Endothelial cell of umbilical vein (primary cell): ENCODE data around the gene PAXX. TPM values are rescaled to one million over a fixed set of nuclear protein-coding genes. Genes with fewer than 3 reads are reported as not detected.

ENCODE experiments used
- BruUV-seq: library from RNA; stranded (reverse); fragments of 400-500 nt; replicated peaks from 2 replicates; lab custom pipeline; 2021; lab: Mats Ljungman, UMichigan
- CTCF ChIA-PET: fragments of 300-600, 350-600 bp; sonication (Branson Sonifier 250); formaldehyde crosslinking; loops from one replicate; lab custom pipeline; 2021; ENCODE audit warnings: antibody characterized with exemption, inconsistent platforms; lab: Charles Lee
- POLR2A ChIA-PET: fragments of 300-600, 350-600 bp; sonication (Branson Sonifier 250); formaldehyde crosslinking; loops from one replicate; lab custom pipeline; 2021; ENCODE audit warnings: antibody characterized with exemption, inconsistent platforms; lab: Charles Lee
- DNase-seq: peaks from one replicate; pipeline ENCODE4 v3.0.0-alpha.2; 2011; ENCODE audit warnings: low read depth, low spot score
- FAIRE-seq: peaks from 2 replicates; lab custom pipeline; 2011; peaks lifted over from hg19 to GRCh38; lab: Jason Lieb, UNC
- H2AFZ ChIP-seq: 2 replicates; pipeline ENCODE4 v1.6.0; 2012; ENCODE audit warnings: low read depth, low read length, control low read depth, inconsistent platforms
- H3K27ac ChIP-seq: 2 replicates; pipeline ENCODE4 v1.5.1; 2011; ENCODE audit warnings: low read depth, mild to moderate bottlenecking, control low read depth, low read length, moderate library complexity; ENCODE audit not compliant: insufficient read depth
- H3K27me3 ChIP-seq, 2 experiments: 2 replicates each; pipeline versions ENCODE4 v1.6.0 to v1.6.1; 2011; ENCODE audit warnings: low read length in 2 of 2, mixed read lengths in 1 of 2; ENCODE audit not compliant: control insufficient read depth in 2 of 2, insufficient read depth in 2 of 2
- H3K36me3 ChIP-seq, 2 experiments: 2 replicates in 1 of 2; 3 replicates in 1 of 2; pipeline ENCODE4 v1.5.1; 2011; ENCODE audit warnings: low read length in 2 of 2, mild to moderate bottlenecking in 1 of 2, moderate library complexity in 1 of 2; ENCODE audit not compliant: control insufficient read depth in 2 of 2, insufficient read depth in 2 of 2; ENCODE audit errors: extremely low read depth in 1 of 2
- H3K4me1 ChIP-seq: 3 replicates; pipeline ENCODE4 v1.5.1; 2011; ENCODE audit warnings: mild to moderate bottlenecking, low read length; ENCODE audit not compliant: control insufficient read depth, insufficient read depth; ENCODE audit errors: extremely low read depth
- H3K4me2 ChIP-seq: 2 replicates; pipeline ENCODE4 v1.6.1; 2011; ENCODE audit warnings: low read length, control low read depth, mixed read lengths; ENCODE audit not compliant: insufficient read depth
- H3K4me3 ChIP-seq, 3 experiments: fragments of 200-600 bp in 1 of 3; sonication (generic), shearing (Covaris generic) in 1 of 3; replicated peaks in 1 of 3; 2 replicates each; pipeline ENCODE4 v1.5.1; 2011 to 2016; ENCODE audit warnings: control low read depth in 3 of 3, low read length in 3 of 3, mild to moderate bottlenecking in 2 of 3, inconsistent platforms in 1 of 3, low read depth in 1 of 3, moderate library complexity in 1 of 3; ENCODE audit not compliant: insufficient read depth in 1 of 3
- H3K79me2 ChIP-seq: 2 replicates; pipeline ENCODE4 v1.6.0; 2012; ENCODE audit warnings: low read length, inconsistent platforms; ENCODE audit not compliant: control insufficient read depth, insufficient read depth
- H3K9ac ChIP-seq: replicated peaks from 2 replicates; pipeline ENCODE3; 2011; ENCODE audit warnings: low read length, control low read depth; ENCODE audit not compliant: insufficient read depth; ENCODE audit errors: extremely low read depth
- H3K9me1 ChIP-seq: replicated peaks from 3 replicates; pipeline ENCODE4 v1.6.0; 2011; ENCODE audit warnings: mild to moderate bottlenecking, low read length; ENCODE audit not compliant: control insufficient read depth, insufficient read depth; ENCODE audit errors: extremely low read depth
- H3K9me3 ChIP-seq: replicated peaks from 2 replicates; pipeline ENCODE4 v1.5.1; 2012; ENCODE audit warnings: low read length, inconsistent platforms; ENCODE audit not compliant: control insufficient read depth, insufficient read depth
- H4K20me1 ChIP-seq: replicated peaks from 2 replicates; pipeline ENCODE3; 2011; ENCODE audit warnings: mild to moderate bottlenecking, low read length; ENCODE audit not compliant: control insufficient read depth, insufficient read depth; ENCODE audit errors: extremely low read depth
- FOS ChIP-seq: IDR thresholded peaks from 2 replicates; pipeline ENCODE4 v1.6.1; 2011; ENCODE audit warnings: mild to moderate bottlenecking, low read length, moderate library complexity, borderline replicate concordance; ENCODE audit not compliant: insufficient read depth
- GATA2 ChIP-seq: IDR thresholded peaks from 2 replicates; pipeline ENCODE4 v1.7.0; 2011; ENCODE audit warnings: low read depth, mild to moderate bottlenecking, moderate library complexity, mixed read lengths, low read length; ENCODE audit not compliant: insufficient read length, insufficient read depth
- MAX ChIP-seq: IDR thresholded peaks from 2 replicates; pipeline ENCODE4 v1.6.1; 2011; ENCODE audit not compliant: insufficient read depth, insufficient read length
- MYC ChIP-seq: IDR thresholded peaks from one replicate; pipeline ENCODE4 v1.6.1; 2011; ENCODE audit warnings: mild to moderate bottlenecking, low read depth, low read length
- POLR2A ChIP-seq: IDR thresholded peaks from 2 replicates; pipeline ENCODE4 v1.6.1; 2012; ENCODE audit warnings: low read depth, mild to moderate bottlenecking, control low read depth, low read length
- POLR2AphosphoS5 ChIP-seq: IDR thresholded peaks from 2 replicates; pipeline ENCODE4 v1.6.1; 2012; ENCODE audit warnings: low read depth, mild to moderate bottlenecking, control low read depth, low read length, moderate library complexity; ENCODE audit not compliant: insufficient read depth
- dilution Hi-C: fragments of 300-500 bp; cut with MboI; formaldehyde crosslinking; loops from one replicate; pipeline ENCODE4 v1.15.0; 2019; ENCODE audit warnings: low sequenced_read_pairs; ENCODE audit not compliant: extremely low pct_ligation_motif_present
- intact Hi-C: fragments of 100-400 bp; cut with micrococcal nuclease; formaldehyde crosslinking; loops from one replicate; pipeline ENCODE4 v1.10.0; 2022
- polyA plus RNA-seq, 4 experiments: library from polyadenylated mRNA; depleted of rRNA in 3 of 4; stranded (reverse) in 3 of 4; unstranded in 1 of 4; fragments of >200 nt; gene quantifications; 2 replicates each; pipeline versions ENCODE4 v1.2.1 to v1.2.3, GENCODE V29; 2011 to 2012; ENCODE audit warnings: missing spikeins in 1 of 4
- total RNA-seq: library from RNA; stranded (reverse); gene quantifications from 2 replicates; pipeline ENCODE4 v1.2.3, GENCODE V29; 2021

Gene PAXX
- total and polyA plus RNA-seq, 2 donors (not counting 3 experiments of a cell fraction or from before 2014, with no cell fraction given) = 34.0 to 35.0 TPM

- Histone ChIP-seq H3K4me3 (no peak overlapping the region), H3K4me2 (no peak overlapping the region), H4K20me1 (no peaks in the 10 kb centered on the region), H3K9me1 (no peaks in the 10 kb centered on the region), H3K9ac (no peak overlapping the region), H3K27me3 (no peaks in the 10 kb centered on the region), H2AFZ (no peak overlapping the region), H3K79me2 (peaks cover 18% of the 10 kb centered on the region), H3K9me3 (no peaks in the 10 kb centered on the region), H3K27ac (no peak overlapping the region), H3K4me1 (peaks cover 5% of the 10 kb centered on the region), H3K36me3 (peaks cover 2 to 4% of the 10 kb centered on the region in 2 experiments)
- FAIRE-seq (no peak), DNase-seq (no peak)
- intact Hi-C loops (loop anchor here (5.0 kb wide), 1 partner anchor 45 kb away; the partner anchor contains the start of gene PAXX), dilution Hi-C loops (loop anchor here (25.0 kb wide), 1 partner anchor 135 kb away; the partner anchor contains the start of gene RABL6)
- POLR2A ChIA-PET = no interaction called here
- TF ChIP-seq MYC (no peak), POLR2A (no peak), FOS (no peak), MAX (no peak), POLR2AphosphoS5 (no peak), GATA2 (no peak)
- no TSS peak for BruUV-seq
- CTCF ChIA-PET = interaction anchor here (0.6 to 2.4 kb wide), 22 partner anchors 9 to 170 kb away, joined by 3 to 111 read pairs (median 4); partner anchors contain the start of genes ABCA2, AJM1, CLIC3 and NPDC1
These were observed 45.0 kb upstream of the PAXX start for GRCh38 chr9:136947028-136947891.
